Measurements from ENCODE around the gene CERS6. TPM values are rescaled to one million over a fixed set of nuclear protein-coding genes. Genes with fewer than 3 reads are reported as not detected.

The CERS6 gene
- total RNA-seq, 1 donor: 20.7 TPM

DNA sequence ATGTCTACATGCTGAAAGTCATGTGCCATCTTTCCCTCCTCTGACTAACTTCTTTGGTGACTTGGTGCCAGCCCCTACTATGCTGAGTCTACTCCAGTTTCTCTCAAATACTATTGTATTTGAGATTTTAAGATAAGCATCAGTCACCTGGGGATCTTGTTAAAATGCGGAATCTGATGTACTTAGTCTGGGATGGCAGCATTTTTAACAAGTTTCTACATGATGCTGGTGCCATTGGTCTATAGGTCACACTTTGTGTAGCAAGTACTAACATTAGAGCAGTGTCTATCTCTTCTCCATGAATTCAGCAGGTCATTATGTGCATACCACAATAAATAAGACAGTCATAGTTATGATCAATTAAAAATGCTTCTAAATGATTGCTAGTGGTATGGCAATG, 106.9 kb downstream of the CERS6 start:
- DNase-seq (ENCODE audit: low read depth in 2 of 3, low spot score in 2 of 3): no peak

GRCh38 chr2:168564641-168565040, 108.6 kb downstream of the CERS6 start:
- no peak for DNase-seq (ENCODE audit: low read depth in 2 of 3, low spot score in 2 of 3)

GRCh38 chr2:168565112-168565511, 109.0 kb downstream of the CERS6 start:
- DNase-seq (ENCODE audit: low read depth in 2 of 3, low spot score in 2 of 3): no peak

DNA sequence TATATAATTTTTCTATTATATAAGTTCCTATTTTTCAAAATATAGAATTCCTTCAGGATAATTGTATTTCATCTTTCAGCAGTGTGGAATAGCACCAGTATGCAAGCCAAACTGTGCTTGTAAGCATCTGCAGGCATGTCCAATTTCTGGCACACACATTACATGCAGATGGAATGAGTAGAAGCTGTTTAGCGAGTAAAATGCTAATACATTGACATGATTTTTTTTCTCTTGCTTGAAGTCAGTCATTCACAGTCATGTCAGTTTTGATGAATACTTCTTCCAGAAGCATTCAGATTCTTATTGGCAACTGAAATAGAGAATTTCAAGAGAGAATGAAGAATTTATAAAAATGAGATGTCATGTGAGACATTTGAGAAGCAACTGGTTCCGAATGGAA, 109.4 kb downstream of the CERS6 start:
- DNase-seq (ENCODE audit: low read depth in 2 of 3, low spot score in 2 of 3): no peak

DNA sequence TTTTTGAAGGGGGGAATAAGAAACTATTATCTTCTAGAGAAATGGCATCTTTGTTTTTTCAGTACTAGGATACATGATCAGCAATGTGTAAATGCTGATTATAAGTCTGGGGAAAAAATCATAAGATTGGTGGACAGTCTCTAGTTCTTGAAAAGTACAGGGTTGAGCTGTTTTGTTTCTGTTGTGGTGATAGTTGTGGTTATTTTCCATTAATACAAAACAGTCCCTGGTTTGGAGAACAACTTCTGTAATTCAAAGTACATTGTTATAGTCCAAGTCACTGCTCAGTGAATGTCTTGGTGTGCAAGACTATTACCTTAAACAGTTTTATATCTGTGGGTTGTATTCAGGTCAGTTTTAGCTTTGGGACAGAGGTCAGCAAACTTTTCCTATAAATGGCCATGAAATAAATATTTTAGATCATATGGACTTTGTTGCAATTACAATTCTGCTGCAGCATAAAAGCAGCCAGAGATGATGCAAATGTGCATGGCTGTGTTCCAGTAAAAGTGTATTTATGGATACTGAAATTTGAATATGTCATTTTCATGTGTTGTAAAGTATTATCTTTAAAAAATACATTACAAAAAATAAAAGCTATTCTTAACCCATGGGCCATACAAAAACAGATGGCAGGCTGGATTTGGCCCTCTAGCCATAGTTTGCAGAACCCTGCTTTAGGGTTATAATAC, 111.0 kb downstream of the CERS6 start:
- DNase-seq (ENCODE audit: low read depth in 2 of 3, low spot score in 2 of 3): peak in 1 of 3 donors; percentile 12

- DNase-seq (ENCODE audit: low read depth in 2 of 3, low spot score in 2 of 3): no peak
These were observed 111.8 kb downstream of the CERS6 start for GRCh38 chr2:168567836-168568235.

GRCh38 chr2:168568476-168569267, 112.6 kb downstream of the CERS6 start:
- DNase-seq (ENCODE audit: low read depth in 2 of 3, low spot score in 2 of 3): no peak

GRCh38 chr2:168571061-168571460, 115.0 kb downstream of the CERS6 start:
- DNase-seq (ENCODE audit: low read depth in 2 of 3, low spot score in 2 of 3): no peak

- no peak for DNase-seq (ENCODE audit: low read depth in 2 of 3, low spot score in 2 of 3)
These were observed 117.2 kb downstream of the CERS6 start for GRCh38 chr2:168573128-168573903.

- no peak for DNase-seq (ENCODE audit: low read depth in 2 of 3, low spot score in 2 of 3)
These were observed 119.0 kb downstream of the CERS6 start for GRCh38 chr2:168574856-168575630.

DNA sequence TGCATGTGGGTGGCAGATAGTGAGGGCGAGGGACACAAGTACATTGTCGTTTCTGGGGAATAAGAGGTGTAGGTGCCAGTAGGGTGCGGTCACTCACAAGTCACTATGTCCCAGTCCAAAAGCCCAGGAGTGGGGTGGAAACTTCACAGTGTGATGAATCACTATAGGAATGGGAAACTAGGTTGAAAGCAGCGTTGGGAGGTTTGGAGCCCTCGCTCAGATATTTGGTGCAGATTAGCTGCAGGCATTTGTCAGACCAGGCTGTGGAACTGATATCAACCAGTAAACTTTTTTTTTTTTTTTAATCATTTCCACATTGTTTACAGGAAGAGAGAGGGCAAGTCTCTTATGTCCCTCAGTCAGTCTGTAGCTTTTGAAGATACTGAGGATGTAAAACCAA, 121.8 kb downstream of the CERS6 start:
- DNase-seq (ENCODE audit: low read depth in 2 of 3, low spot score in 2 of 3): no peak

- DNase-seq (ENCODE audit: low read depth in 2 of 3, low spot score in 2 of 3): peak in 2 of 3 donors; percentile 20 to 55
These were observed 127.1 kb downstream of the CERS6 start for GRCh38 chr2:168583064-168583709.

DNA sequence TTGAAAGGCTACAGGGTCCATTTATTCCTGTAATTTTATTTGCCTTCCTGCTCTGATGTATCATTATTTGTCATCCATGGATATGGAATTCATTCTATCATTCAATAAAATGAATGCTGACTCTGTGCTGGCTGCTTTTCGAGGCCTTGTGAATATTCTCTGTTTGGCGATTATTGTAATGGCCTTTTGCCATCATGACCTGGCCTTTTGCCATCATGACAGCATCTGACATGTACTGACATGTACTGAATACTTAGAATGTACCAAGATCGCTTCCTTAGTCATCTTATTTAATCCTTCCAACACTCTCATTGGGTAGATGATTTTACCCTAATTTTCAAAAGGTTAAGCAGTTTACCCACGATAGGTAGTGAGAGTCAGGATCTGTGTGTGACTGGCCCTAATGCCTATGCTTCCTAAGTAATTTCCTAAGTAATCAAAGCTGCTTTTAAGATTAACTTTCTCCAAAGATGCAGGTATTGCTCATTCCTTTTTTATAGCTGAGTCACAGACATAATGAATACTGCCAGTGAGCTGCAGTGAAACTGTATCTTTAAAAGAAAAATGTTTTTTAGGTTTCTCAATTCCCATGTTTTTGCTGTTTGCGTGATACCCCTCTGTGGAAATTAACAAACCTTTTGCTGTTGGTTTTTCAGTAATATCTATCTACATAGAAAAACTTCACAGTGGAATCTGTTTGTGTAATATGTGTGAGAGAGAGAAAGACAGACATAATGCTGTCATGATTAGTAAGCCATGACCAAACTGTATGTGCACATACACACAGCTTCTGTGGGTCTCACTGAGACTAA, 127.8 kb downstream of the CERS6 start:
- DNase-seq (ENCODE audit: low read depth in 2 of 3, low spot score in 2 of 3): no peak

DNA sequence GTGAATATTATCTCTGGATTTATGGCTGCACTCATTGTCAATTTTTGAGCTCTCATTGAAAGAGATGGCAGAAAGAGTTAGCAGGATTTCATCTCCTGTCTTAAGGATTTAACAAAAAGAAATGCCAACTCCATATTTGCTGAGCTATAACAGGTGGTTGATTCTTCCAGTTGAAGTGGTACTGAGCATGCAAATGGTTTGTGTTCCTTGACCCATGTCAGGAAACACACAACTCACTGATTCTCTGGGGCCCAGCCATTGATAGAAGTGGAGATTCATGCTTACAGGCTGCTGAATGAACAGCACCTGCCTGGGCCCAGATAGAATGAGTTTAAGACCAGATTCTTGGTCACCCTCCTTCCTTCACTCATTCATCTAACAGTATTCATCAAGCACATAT, 128.8 kb downstream of the CERS6 start:
- DNase-seq (ENCODE audit: low read depth in 2 of 3, low spot score in 2 of 3): no peak

DNA sequence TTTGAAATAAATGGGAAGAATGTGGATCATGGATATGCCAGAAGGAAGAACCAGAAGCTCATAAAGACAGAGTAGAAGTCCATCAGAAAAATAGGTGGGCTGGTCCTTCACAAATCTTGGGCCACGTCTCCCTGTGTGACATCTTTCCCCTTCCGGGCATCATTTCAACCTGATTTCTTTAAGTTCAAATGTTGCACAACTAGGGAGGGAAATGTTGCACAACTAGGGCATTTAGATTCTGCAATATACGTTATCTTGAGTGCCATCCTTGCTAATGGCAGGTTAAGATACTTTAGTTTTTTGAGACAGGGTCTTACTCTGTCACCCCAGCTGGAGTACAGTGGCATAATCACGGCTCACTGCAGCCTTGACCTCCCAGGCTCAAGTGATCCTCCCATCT, 129.6 kb downstream of the CERS6 start:
- DNase-seq (ENCODE audit: low read depth in 2 of 3, low spot score in 2 of 3): no peak

DNA sequence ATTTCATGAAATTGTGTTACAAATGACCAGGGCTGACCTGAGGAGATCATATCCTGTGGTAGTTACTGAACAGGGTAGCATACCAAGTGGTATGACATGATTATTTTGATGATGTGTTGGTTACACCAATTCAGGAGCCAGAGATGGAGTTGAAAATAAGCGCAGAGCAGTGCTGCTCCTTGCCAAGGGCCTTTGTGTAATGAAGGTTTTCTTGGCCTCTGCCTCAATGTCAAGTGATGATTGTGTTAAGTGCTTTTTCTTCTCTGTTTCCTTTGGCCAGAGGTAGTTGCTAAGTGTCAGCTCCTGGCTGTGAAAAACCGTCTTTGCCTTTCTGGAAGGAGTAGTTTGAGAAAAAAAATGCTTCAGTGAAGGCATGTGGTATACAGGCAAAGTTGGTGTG, 131.2 kb downstream of the CERS6 start:
- DNase-seq (ENCODE audit: low read depth in 2 of 3, low spot score in 2 of 3): no peak

- DNase-seq (ENCODE audit: low read depth in 2 of 3, low spot score in 2 of 3): no peak
These were observed 133.5 kb downstream of the CERS6 start for GRCh38 chr2:168589236-168590211.

DNA sequence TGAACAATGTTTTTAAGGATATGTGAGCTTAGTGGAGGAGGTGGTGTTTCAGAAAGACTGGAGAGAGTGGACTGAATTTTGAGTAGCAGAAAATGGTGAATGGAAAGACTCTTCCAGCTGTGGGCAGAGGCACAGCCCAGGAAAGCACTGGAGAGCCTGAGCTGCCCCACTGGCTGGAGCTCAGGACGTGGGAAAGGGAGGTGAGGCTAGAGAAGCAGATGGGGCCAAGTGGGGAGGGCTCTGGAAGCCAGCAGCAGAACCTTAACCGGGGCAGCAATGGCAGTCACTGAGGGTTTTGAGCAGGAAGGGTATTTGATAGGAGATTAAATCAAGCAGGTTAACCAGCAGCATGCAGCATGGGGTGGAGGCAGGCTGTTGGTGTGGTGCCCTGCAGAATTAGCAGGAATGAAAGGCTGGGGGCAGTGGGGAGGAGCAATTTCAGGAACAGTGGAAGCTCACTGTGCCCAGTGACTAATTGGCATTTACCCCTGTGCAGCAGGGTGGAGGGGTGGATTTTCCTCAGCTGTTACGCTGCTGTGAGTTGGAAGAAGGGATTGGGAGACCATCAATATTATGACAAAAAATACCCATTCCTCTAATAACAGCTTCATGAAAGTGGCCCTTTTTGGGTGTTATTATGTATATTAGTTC, 136.2 kb downstream of the CERS6 start:
- no peak for DNase-seq (ENCODE audit: low read depth in 2 of 3, low spot score in 2 of 3)
